Naive thymus-derived CD4-positive, alpha-beta T cell (primary cell): Measurements from ENCODE around the gene TNFSF4. TPM values are rescaled to one million over a fixed set of nuclear protein-coding genes. Genes with fewer than 3 reads are reported as not detected.

ENCODE experiments used
- ATAC-seq: fragments of 150-1000 bp; cut with Tn5 transposase; 2 replicates; pipeline ENCODE4 v1.10.0; 2021; ENCODE audit warnings: mild to moderate bottlenecking, moderate library complexity
- CTCF ChIA-PET: fragments of 350-600 bp; sonication (Branson Sonifier 250); formaldehyde crosslinking; loops from one replicate; lab custom pipeline; 2021; ENCODE audit warnings: antibody characterized with exemption; lab: Charles Lee
- POLR2A ChIA-PET: fragments of 350-600 bp; sonication (Branson Sonifier 250); formaldehyde crosslinking; loops from one replicate; lab custom pipeline; 2021; ENCODE audit warnings: antibody characterized with exemption, inconsistent platforms; lab: Charles Lee
- DNase-seq, 9 donors: peaks; one replicate each; pipeline versions ENCODE4 v3.0.0 to v3.0.0-alpha.2; 2020 to 2022; ENCODE audit warnings: mixed read lengths in 1 of 9
- H3K27ac ChIP-seq: one replicate; pipeline ENCODE4 v1.7.0; 2013; ENCODE audit warnings: mild to moderate bottlenecking, low read depth, low read length, moderate library complexity
- H3K27me3 ChIP-seq, 2 donors: one replicate each; pipeline ENCODE4 v1.7.0; 2013; ENCODE audit warnings: low read length in 2 of 2, mild to moderate bottlenecking in 2 of 2, moderate library complexity in 2 of 2; ENCODE audit not compliant: control insufficient read depth in 2 of 2, insufficient read depth in 2 of 2
- H3K36me3 ChIP-seq, 3 experiments: 1 replicate in 2 of 3; 2 replicates in 1 of 3; pipeline ENCODE4 v1.7.0; 2013; ENCODE audit warnings: low read length in 3 of 3, mild to moderate bottlenecking in 3 of 3, moderate library complexity in 1 of 3; ENCODE audit not compliant: insufficient read depth in 3 of 3, control insufficient read depth in 2 of 3
- H3K4me1 ChIP-seq, 2 donors: one replicate each; pipeline ENCODE4 v1.7.0; 2013; ENCODE audit warnings: low read length in 2 of 2, mild to moderate bottlenecking in 2 of 2, moderate library complexity in 1 of 2; ENCODE audit not compliant: control insufficient read depth in 2 of 2, insufficient read depth in 2 of 2
- H3K4me3 ChIP-seq: 2 replicates; pipeline ENCODE4 v1.7.0; 2013; ENCODE audit warnings: mild to moderate bottlenecking, low read length
- H3K9me3 ChIP-seq, 3 experiments: 1 replicate in 2 of 3; 2 replicates in 1 of 3; pipeline ENCODE4 v1.7.0; 2013; ENCODE audit warnings: low read length in 3 of 3; ENCODE audit not compliant: control insufficient read depth in 2 of 3
- H3K27ac Mint-ChIP-seq, 9 donors: one replicate each; pipeline ENCODE4 v1.8.0; 2020 to 2022; ENCODE audit warnings: mixed read lengths in 9 of 9, mild to moderate bottlenecking in 8 of 9, moderate library complexity in 5 of 9, inconsistent platforms in 2 of 9
- H3K27me3 Mint-ChIP-seq, 5 donors: one replicate each; pipeline ENCODE4 v1.8.0; 2021 to 2022; ENCODE audit warnings: mixed read lengths in 5 of 5, mild to moderate bottlenecking in 1 of 5
- H3K36me3 Mint-ChIP-seq, 5 donors: one replicate each; pipeline ENCODE4 v1.8.0; 2020 to 2022; ENCODE audit warnings: mixed read lengths in 5 of 5, mild to moderate bottlenecking in 3 of 5, inconsistent platforms in 1 of 5
- H3K4me1 Mint-ChIP-seq, 7 donors: one replicate each; pipeline ENCODE4 v1.8.0; 2020 to 2022; ENCODE audit warnings: mixed read lengths in 7 of 7, mild to moderate bottlenecking in 3 of 7, inconsistent platforms in 1 of 7
- H3K4me3 Mint-ChIP-seq, 10 donors: one replicate each; pipeline ENCODE4 v1.8.0; 2020 to 2022; ENCODE audit warnings: mild to moderate bottlenecking in 10 of 10, mixed read lengths in 10 of 10, moderate library complexity in 6 of 10, inconsistent platforms in 2 of 10
- H3K9me3 Mint-ChIP-seq, 11 donors: one replicate each; pipeline ENCODE4 v1.8.0; 2020 to 2022; ENCODE audit warnings: mixed read lengths in 11 of 11, mild to moderate bottlenecking in 4 of 11, inconsistent platforms in 1 of 11, moderate library complexity in 1 of 11
- intact Hi-C, 2 donors: fragments of 100-400 bp; cut with micrococcal nuclease; formaldehyde crosslinking; loops; one replicate each; pipeline ENCODE4 v1.15.1; 2023
- polyA plus RNA-seq, 2 donors: library from polyadenylated mRNA; unstranded; fragments of 300-500 nt; fragmentation: Illumina TruSeq; gene quantifications; one replicate each; pipeline ENCODE4 v1.2.3, GENCODE V29; 2021
- total RNA-seq, 6 experiments: library from RNA in 5 of 6; stranded (reverse) in 5 of 6; gene quantifications; 1 replicate in 5 of 6; 2 replicates in 1 of 6; pipeline ENCODE4 v1.2.3 and lab custom pipeline; 2021 to 2026

TNFSF4 gene
- total and polyA plus RNA-seq, 7 experiments from 2014 or later = 0.08 to 2.3 (median 1.7) TPM

GRCh38 chr1:173148971-173149370, 58.2 kb downstream of the TNFSF4 start:
- ATAC-seq (no peak), DNase-seq (no peak)
- Mint-ChIP-seq H3K27me3 (peaks cover 0 to 20% (median 5%) of the 10 kb centered on the region in 5 donors), H3K27ac (no peak overlapping the region), H3K36me3 (peaks cover 1 to 29% (median 18%) of the 10 kb centered on the region in 5 donors), H3K4me1 (peaks cover 0 to 8% (median 0%) of the 10 kb centered on the region in 7 donors), H3K9me3 (peaks cover 17 to 55% (median 25%) of the 10 kb centered on the region in 11 donors), H3K4me3 (no peak overlapping the region)
- ChIA-PET POLR2A (no interaction called here), CTCF (no interaction called here)
- no peaks in the 10 kb centered on the region for H3K4me1 ChIP-seq
- no peaks in the 10 kb centered on the region for H3K27me3 ChIP-seq
- H3K36me3 ChIP-seq = no peaks in the 10 kb centered on the region
- H3K27ac ChIP-seq = no peak overlapping the region
- peaks cover 0 to 10% (median 0%) of the 10 kb centered on the region in 3 experiments for H3K9me3 ChIP-seq
- no peak overlapping the region for H3K4me3 ChIP-seq
- intact Hi-C loops = no loop called here

GRCh38 chr1:173148545-173148944, 58.6 kb downstream of the TNFSF4 start:
- H3K4me1 ChIP-seq = no peaks in the 10 kb centered on the region
- H3K27me3 ChIP-seq = no peaks in the 10 kb centered on the region
- peaks cover 0 to 10% (median 0%) of the 10 kb centered on the region in 3 experiments for H3K9me3 ChIP-seq
- H3K9me3 Mint-ChIP-seq = peaks cover 18 to 55% (median 29%) of the 10 kb centered on the region in 11 donors
- no peak overlapping the region for H3K4me3 Mint-ChIP-seq
- CTCF ChIA-PET = no interaction called here
- POLR2A ChIA-PET = no interaction called here
- intact Hi-C loops = no loop called here
- H3K36me3 Mint-ChIP-seq = peaks cover 1 to 31% (median 15%) of the 10 kb centered on the region in 5 donors
- H3K27ac ChIP-seq = no peak overlapping the region
- H3K36me3 ChIP-seq = no peaks in the 10 kb centered on the region
- no peak for ATAC-seq
- DNase-seq = no peak
- H3K4me1 Mint-ChIP-seq = peaks cover 0 to 5% (median 0%) of the 10 kb centered on the region in 7 donors
- H3K27me3 Mint-ChIP-seq = peaks cover 0 to 23% (median 5%) of the 10 kb centered on the region in 5 donors
- H3K4me3 ChIP-seq = no peak overlapping the region
- H3K27ac Mint-ChIP-seq = no peak overlapping the region

GRCh38 chr1:173140733-173141132, 66.4 kb downstream of the TNFSF4 start:
- POLR2A ChIA-PET = no interaction called here
- no peak for ATAC-seq

DNA sequence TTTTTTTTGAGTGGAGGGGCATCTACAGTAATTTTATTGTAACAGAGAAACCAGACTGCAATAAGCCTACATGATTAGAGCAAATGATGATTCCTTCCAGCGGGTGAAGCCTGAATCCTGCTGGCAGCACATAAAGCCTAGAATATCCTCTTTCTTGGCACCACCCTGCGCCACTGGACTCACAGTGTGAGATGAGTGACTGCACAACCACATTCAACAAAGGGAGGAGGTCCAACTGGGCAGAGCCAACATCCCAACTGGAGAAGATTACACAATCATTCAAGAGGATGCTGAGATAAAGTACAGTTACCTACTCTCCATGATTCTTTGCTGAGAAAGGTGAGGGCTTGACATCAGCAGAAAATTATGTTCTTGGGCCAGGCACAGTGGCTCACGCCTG, 67.4 kb downstream of the TNFSF4 start:
- no peaks in the 10 kb centered on the region for H3K36me3 ChIP-seq
- H3K27me3 ChIP-seq = no peaks in the 10 kb centered on the region
- Mint-ChIP-seq H3K9me3 (peaks cover 0 to 36% (median 12%) of the 10 kb centered on the region in 11 donors), H3K4me3 (no peak overlapping the region), H3K27me3 (peaks cover 0 to 13% (median 4%) of the 10 kb centered on the region in 5 donors), H3K4me1 (peaks cover 0 to 2% (median 0%) of the 10 kb centered on the region in 7 donors), H3K36me3 (peaks cover 0 to 14% (median 0%) of the 10 kb centered on the region in 5 donors), H3K27ac (peak overlapping the region in 1 of 9 donors; percentile 48)
- intact Hi-C loops = no loop called here
- ChIA-PET POLR2A (no interaction called here), CTCF (no interaction called here)
- no peak overlapping the region for H3K27ac ChIP-seq
- DNase-seq (no peak), ATAC-seq (no peak)
- H3K4me1 ChIP-seq = no peaks in the 10 kb centered on the region
- no peak overlapping the region for H3K4me3 ChIP-seq
- H3K9me3 ChIP-seq = no peaks in the 10 kb centered on the region

More at GRCh38 chr1:173140733-173141132, 66.4 kb downstream of the TNFSF4 start:
- no peaks in the 10 kb centered on the region for H3K27me3 ChIP-seq
- H3K27ac ChIP-seq = no peak overlapping the region
- intact Hi-C loops = no loop called here
- H3K4me3 Mint-ChIP-seq = no peak overlapping the region
- H3K9me3 ChIP-seq = no peaks in the 10 kb centered on the region
- H3K4me3 ChIP-seq = no peak overlapping the region
- peaks cover 0 to 19% (median 4%) of the 10 kb centered on the region in 5 donors for H3K27me3 Mint-ChIP-seq
- CTCF ChIA-PET = no interaction called here
- peaks cover 2 to 46% (median 20%) of the 10 kb centered on the region in 11 donors for H3K9me3 Mint-ChIP-seq
- no peak overlapping the region for H3K27ac Mint-ChIP-seq
- H3K4me1 Mint-ChIP-seq = peaks cover 0 to 2% (median 0%) of the 10 kb centered on the region in 7 donors
- H3K36me3 Mint-ChIP-seq = peaks cover 0 to 21% (median 0%) of the 10 kb centered on the region in 5 donors
- no peak for DNase-seq
- H3K4me1 ChIP-seq = no peaks in the 10 kb centered on the region
- H3K36me3 ChIP-seq = no peaks in the 10 kb centered on the region

DNA sequence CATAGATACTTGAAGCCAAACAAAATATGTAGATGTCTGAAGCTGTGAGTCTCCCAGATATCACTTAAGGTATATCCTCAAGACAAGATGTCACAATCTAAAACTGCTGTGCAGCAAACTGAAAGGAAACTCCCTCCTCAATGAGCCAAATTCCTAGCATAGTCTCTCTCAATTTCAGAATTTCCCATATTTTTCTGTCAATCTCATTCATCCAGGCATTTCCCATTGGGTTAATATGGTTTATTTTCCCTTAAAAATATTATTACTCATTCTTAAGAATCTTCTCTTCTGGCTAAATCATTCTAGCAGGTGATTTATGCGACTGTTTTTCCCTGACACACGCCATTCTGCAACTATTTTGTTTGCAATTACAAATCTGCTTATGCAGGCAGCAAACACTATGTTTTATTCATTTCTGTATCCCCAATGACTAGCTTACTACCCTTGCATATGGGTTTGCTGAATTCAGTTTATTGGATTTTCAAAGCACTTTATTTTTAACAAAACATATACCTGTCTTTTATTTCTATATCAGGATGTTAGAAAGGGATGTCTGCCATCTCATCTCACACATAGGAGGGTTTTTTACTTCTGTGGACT, 69.9 kb downstream of the TNFSF4 start:
- POLR2A ChIA-PET = no interaction called here
- Histone ChIP-seq H3K27ac (no peak overlapping the region), H3K27me3 (no peaks in the 10 kb centered on the region), H3K4me3 (no peak overlapping the region), H3K9me3 (no peaks in the 10 kb centered on the region), H3K4me1 (no peaks in the 10 kb centered on the region), H3K36me3 (no peaks in the 10 kb centered on the region)
- Mint-ChIP-seq H3K4me1 (no peaks in the 10 kb centered on the region), H3K4me3 (no peak overlapping the region), H3K36me3 (no peaks in the 10 kb centered on the region), H3K27me3 (peaks cover 0 to 20% (median 3%) of the 10 kb centered on the region in 5 donors), H3K9me3 (peaks cover 0 to 15% (median 0%) of the 10 kb centered on the region in 11 donors), H3K27ac (no peak overlapping the region)
- DNase-seq (no peak), ATAC-seq (no peak)
- intact Hi-C loops = no loop called here
- CTCF ChIA-PET = interaction anchor here (0.6 kb wide), 1 partner anchor 66 kb away, joined by 3 read pairs; no protein-coding TSS in a partner anchor

DNA sequence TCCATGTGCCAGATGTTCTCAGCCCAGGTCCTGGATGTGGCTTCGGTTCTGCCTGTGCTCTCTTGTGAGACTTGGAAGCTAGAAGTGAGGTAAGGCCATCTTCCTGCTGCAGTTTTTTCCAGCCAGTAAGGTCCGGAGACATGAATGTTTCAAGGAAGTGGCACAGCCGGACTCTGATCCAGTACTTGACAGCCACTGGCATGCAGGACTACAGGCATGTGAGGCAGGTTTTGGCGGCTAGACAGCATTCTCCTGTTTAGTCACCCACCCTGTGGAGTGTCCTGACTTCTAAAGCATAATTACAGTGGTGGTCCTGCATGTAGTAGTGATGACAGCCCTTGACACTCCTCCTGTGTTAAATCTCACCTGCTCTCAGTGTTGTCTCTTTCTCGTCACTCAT, 72.3 kb downstream of the TNFSF4 start:
- POLR2A ChIA-PET = no interaction called here
- Mint-ChIP-seq H3K27ac (no peak overlapping the region), H3K27me3 (peaks cover 0 to 20% (median 3%) of the 10 kb centered on the region in 5 donors)

GRCh38 chr1:173134029-173134428, 73.1 kb downstream of the TNFSF4 start:
- Mint-ChIP-seq H3K36me3 (no peaks in the 10 kb centered on the region), H3K4me3 (no peak overlapping the region), H3K27ac (no peak overlapping the region), H3K4me1 (no peaks in the 10 kb centered on the region), H3K27me3 (peaks cover 0 to 20% (median 0%) of the 10 kb centered on the region in 5 donors), H3K9me3 (peaks cover 0 to 6% (median 0%) of the 10 kb centered on the region in 11 donors)
- no peak overlapping the region for H3K4me3 ChIP-seq
- ChIA-PET POLR2A (no interaction called here), CTCF (interaction anchor here (0.6 kb wide), 1 partner anchor 52 kb away, joined by 4 read pairs; no protein-coding TSS in a partner anchor)
- no peaks in the 10 kb centered on the region for H3K36me3 ChIP-seq
- H3K9me3 ChIP-seq = no peaks in the 10 kb centered on the region
- no peaks in the 10 kb centered on the region for H3K27me3 ChIP-seq
- no peak for ATAC-seq
- no peak overlapping the region for H3K27ac ChIP-seq
- no peaks in the 10 kb centered on the region for H3K4me1 ChIP-seq
- intact Hi-C loops = no loop called here
- no peak for DNase-seq

More for the DNA sequence above, 72.3 kb downstream of the TNFSF4 start:
- Histone ChIP-seq H3K9me3 (no peaks in the 10 kb centered on the region), H3K27me3 (no peaks in the 10 kb centered on the region), H3K4me1 (no peaks in the 10 kb centered on the region), H3K27ac (no peak overlapping the region), H3K36me3 (no peaks in the 10 kb centered on the region), H3K4me3 (no peak overlapping the region)
- ATAC-seq = no peak
- Mint-ChIP-seq H3K4me3 (no peak overlapping the region), H3K36me3 (no peaks in the 10 kb centered on the region), H3K9me3 (peaks cover 0 to 10% (median 0%) of the 10 kb centered on the region in 11 donors), H3K4me1 (no peaks in the 10 kb centered on the region)
- CTCF ChIA-PET = no interaction called here
- intact Hi-C loops = no loop called here
- no peak for DNase-seq
